HG02623 (cell line): ENCODE results near the gene CLIC4.
"Not testable (repeated sequence)": the region's sequence is repeated elsewhere in the genome, so short reads cannot be mapped to it uniquely, and the experiment has no call there.

Experiments
- ATAC-seq: cut with Tn5 transposase; IDR thresholded peaks from one replicate; pipeline ENCODE4 v1.9.1; 2021; ENCODE audit warnings: moderate library complexity; ENCODE audit not compliant: unreplicated experiment

Gene CLIC4

DNA sequence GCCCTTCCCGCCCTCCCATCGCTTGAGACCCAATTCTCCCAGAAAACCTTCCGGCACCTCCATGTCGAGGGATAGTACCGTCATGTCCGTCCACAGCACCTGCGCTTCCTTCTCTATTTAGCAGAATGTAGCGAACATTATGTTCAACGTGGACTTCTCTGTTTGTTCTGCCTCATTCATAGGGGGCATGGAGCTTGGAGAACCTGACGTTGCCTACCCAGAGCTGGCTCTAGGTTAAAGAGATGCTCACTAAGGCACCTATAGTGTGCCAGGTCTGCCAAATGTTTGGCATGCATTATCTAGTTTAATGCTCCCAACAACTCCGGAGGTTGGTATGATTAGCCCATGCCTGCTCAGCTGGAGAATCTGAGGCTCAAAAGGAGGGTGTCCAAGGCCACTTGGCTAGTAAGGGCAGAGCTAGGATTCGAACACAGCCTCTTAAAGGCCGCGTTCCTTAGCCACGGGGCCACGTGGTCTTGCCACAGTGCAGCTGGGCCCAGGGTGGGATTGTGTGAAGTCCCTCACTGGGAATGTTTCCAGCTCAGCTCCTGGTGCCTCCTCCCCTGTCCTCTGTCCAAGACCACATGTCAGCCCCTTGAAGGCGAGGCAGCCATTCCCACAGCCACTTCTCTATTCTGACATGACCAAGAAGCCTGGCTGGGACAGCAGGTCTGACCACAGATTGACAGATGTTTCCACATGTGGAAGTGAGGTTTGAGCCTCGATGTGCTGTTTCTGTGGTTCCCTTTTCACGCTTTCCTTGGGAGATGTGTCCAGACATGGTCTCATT is 127.0 kb downstream of the CLIC4 start:
- ATAC-seq, result no peak

DNA sequence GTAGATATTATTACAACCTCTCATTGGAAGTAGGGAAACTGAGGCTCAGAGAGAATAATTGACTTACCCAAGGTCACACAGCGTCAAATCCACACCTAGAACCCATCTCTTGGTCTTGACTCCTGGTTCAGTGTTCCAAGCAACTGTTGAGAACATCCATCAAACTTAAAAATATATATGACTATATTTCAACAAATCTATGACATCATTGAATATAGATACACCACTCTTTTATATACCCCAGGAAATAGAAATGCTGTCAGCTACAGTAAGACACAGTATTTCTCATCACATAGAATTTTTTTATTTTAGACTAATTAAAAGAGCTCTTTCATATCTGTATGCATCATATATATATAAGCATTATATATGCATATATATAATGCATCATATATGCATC is 127.9 kb downstream of the CLIC4 start:
- no peak for ATAC-seq

DNA sequence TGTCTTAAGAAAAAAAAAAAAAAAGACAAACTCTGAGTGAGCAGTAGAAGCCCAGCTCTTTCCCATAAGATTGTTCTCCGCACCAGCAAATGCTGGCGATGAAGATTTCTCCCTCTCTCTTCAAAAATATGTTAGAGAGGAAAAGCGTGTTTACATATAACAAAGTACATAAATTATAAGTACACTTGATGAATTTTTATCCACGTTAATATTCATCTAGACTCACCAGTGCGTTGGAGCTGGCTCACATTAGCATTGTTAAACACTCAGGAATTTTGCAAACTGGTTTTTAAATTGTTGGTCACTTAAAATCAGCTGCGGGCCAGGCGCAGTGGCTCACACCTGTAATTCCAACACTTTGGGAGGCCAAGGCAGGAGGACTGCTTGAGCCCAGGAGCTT is 128.8 kb downstream of the CLIC4 start:
- ATAC-seq, result no peak

DNA sequence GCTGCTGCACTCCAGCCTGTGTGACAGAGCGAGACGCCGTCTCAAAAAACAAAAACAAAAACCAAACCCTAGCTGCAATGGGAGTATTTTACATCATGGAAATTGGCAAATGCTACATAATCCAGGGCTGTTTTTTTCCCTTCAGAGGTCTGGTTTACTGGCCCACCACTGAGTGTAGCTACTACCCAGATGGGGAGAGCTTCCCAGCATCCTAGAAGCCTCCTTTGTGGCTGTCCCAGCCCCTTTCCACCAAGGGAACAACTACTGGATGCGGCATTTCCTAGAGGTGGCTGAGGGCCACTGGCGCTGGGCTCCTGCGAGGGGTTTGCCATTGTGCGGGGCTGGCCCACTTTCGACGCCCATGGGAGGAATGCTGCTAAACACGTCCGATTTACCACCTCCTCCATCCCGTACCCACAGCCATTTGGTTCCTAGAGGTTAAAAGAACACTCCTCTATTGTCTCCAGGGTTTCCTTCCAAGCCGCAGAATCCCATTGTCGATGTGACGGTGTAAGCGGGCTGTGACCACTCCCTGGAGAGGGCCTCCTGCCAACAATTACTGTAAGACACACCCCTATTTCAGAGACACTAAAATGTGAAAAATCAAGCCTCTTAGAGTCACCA is 129.5 kb downstream of the CLIC4 start:
- ATAC-seq, result no peak

DNA sequence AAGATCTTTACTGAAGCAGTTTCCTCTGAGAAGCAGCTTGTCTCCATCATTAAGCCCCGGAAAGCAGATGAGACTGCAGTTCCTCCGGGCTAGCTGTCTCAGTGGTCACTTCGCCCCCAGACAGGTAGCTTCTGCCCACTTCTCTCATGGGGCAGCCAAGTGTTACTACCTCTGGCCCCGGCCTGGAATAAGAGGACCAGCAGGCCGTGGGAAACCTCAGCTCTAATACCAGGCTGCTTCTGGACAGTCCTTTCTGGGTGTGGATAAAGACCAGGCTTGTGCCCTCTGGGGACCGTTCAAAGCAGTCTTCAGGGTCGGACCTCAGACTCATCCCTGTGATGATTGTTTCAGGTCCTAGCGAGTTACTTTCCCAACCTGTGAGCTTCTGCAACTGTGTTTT is 130.0 kb downstream of the CLIC4 start:
- ATAC-seq, result no peak

DNA sequence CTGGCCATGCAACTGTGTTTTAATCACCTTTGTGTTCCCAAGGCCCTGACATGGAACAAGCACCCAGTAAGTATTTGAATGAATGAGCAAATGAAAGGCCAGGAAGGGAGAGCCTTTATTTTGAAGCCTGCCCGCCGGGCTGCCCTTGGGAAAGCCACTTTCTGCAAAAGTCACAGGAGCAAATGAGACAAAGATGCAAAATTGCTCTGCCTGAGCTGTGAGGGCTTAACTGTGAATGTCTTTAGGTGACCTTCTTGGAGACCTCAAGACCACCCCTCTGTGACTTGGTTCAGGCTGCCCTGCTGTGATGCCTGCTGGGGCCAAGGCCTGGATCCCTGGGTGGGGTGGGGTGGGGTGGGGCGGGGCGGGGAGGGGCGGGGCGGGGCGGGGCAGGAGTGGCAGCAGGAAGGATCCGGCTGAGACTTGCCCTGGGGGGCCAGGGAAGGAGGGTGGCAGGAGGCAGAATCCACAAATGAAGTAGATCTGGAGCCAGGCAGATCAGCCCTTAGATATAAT is 130.8 kb downstream of the CLIC4 start:
- ATAC-seq, result no peak

DNA sequence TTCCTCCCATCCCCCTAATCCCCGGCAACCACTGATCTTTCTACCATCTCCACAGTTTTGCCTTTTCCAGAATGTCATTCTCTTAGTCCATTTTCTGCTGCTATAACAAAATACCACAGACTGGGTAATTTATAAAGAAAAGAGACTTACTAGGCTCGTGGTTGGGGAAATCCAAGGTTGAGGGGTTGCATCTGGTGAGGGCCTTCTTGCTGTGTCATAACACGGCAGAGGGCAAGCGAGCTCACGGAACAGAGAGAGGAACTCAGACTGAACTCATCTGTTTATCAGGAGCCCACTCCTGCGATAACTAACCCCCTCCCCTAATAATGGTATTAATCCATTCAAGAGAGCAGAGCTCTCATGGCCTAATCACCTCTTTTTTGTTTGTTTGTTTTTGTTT is 132.8 kb downstream of the CLIC4 start:
- ATAC-seq, result no peak

DNA sequence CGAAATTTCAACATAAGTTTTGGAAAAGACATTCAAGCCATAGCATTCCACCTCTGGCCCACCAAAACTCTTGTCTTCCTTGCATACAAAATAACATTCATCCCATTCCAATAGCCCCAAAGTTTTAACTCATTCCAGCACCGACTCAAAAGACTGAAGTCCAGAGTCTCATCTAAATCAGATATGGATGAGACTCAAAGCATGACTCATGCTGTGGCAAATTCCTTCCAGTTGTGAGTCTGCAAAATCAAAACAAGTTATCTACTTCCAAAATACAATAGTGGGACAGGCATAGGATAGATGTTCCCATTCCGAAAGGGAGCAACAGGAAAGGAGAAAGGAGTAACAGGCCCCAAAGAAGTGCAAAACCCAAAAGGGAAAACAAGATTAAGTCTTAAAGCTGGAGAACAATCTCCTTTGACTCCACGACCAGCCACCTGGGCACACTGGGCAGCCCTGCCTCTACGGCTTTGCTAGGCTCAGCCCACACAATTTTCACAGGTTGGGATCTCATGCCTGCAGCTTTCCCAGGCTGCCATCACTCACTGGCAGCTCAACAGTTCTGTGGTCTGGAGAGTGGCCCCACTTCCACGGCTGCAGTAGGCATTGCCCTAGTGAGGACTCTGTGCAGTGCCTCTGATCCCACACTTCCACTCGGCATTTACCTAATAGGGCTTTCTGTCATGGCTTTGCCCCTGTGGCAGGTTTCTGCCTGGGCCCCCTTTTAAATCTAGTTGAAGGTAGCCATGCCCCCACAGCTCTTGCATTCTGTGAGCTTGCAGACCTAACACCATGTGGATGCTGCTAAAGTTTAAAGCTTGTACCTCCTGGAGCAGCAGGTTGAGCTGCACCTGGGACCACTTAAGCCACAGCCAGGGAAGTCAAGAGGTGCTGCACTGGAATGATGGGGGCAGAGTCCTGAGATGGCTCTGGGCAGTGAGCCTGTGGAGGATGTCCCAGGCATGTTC is 133.8 kb downstream of the CLIC4 start:
- no peak for ATAC-seq

DNA sequence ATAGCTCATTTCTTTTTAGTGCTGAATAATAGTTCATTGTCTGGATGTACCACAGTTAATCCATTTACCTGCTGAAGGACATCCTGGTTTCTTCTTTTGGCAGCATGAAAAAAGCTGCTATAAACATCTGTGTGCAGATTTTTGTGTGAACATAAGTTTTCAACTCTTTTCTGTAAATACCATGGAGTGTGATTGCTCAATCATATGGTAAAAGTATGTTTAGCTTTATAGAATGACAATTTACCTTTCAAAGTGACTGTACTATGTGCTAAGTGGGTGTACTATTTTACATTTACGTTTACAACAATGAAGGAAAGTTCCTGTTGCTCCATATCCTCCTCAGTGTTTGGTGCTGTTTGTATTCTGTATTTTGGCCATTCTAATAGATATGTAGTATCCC is 135.8 kb downstream of the CLIC4 start:
- ATAC-seq, result no peak

DNA sequence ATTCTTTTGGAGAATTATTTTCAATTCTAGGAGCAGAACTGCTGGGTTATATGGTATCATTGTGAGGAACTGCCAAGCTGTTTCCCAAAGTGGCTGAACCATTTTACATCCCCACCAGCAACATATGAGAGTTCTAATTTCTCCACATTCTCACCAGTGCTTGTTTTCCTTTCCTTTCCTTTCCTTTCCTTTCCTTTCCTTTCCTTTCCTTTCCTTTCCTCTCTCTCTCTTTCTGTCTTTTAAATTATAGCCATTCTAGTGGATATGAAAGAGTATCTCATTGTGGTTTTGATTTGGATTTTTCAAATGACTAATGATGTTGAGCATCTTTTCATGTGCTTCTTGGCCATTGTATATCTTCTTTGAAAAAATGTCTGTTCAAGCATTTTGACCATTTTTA is 139.5 kb downstream of the CLIC4 start:
- ATAC-seq, result no peak

DNA sequence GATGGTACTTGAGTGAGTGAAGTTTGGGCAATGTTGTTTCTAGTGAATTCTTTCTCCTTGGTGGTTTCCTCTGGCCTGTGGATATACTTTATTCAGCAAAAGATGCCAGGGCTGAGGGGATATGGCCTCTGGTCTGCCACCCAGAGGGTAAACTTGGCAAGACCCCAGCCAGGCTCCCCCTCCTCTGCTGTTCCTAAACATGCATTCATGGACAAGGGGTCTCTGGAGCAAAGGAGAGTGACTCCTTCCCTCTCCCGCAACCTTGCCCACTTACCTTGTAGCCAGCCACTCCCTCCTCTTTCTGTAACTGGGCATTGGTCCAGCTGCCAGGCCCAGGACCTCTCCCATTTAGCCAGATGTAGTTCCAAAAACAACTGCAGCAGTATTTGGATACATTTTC is 141.0 kb downstream of the CLIC4 start:
- ATAC-seq, result no peak

DNA sequence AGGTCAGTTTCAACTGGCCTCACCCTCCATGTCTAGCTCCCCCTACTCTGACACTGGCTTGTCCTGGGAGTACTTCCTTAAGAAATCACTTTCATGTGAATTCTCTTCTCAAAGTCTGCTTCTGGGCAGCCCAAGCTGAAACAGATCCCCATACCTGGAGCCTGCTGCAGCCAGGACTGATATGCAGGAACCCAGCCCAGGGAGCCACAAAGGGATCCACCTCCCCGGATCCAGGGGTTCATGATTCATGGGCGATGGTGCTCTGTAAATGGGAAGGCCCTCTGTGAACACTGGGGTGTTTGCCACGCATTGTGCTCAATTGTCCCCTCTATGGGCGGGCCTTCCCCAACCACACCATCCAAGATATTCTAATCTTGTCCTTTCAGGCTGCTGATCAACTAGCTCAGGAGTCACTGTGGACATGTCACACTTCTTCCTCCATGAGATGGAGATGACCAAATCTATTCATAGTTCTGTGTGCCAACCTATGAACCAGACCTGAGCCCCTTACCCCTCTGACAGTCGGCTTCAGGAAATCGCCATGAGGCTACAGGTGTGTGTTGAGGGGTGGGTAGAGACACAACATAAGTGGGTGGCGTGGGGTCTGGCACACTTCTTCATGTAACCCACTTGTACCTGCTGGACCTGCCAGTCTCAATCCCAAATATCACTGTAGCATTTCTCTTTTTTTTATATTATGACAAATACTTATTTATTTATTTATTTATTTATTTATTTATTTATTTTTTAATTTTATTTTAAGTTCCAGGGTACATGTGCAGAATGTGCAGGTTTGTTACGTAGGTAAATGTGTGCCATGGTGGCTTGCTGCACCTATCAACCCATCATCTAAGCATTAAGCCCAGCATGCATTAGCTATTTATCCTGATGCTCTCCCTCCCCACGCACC is 143.1 kb downstream of the CLIC4 start:
- ATAC-seq, result no peak

DNA sequence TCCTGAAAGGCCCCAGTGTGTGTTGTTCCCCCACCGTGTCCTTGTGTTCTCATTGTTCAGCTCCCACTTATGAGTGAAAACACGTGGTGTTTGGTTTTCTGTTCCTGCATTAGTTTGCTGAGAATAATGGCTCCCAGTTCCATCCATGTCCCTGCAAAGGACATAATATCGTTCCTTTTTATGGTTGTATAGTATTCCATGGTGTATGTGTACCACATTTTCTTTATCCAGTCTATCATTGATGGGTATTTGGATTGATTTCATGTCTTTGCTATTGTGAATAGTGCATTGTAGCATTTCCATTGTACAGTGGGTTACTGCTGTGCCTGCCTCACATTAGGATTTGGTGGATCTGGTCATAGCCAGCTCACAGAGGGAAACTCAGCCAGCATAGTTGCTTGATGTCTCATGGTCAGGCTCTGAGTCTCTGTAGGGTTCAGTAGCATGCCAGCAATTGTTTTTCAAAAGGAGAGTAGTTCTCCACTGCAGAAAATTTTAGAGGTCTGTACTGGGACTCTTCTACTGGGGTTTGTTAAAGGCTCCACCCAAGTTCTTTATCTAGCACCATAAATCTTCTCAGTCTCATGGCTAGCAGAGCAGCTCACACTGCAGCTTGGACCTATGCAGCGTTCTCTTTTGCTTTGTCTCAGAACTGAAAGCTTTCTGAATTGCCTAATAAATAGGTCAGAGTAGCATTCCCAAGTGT is 143.9 kb downstream of the CLIC4 start:
- no peak for ATAC-seq

DNA sequence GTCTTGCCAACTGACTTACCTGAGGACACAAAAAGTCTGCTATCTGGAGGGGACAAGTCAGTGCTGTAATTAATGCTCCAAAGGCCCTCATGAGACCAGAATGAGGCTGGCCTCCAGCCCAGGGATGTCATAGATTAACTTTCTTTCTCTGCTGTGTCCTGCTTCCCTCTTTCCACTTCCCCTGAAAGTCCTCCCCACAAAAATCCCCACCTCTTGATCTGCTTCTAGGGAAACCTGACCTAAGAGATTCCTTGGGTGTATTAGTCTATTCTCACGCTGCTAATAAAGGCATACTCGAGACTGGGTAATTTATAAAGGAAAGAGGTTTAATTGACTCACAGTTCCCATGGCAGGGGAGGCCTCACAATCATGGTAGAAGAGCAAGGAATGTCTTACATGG is 145.6 kb downstream of the CLIC4 start:
- no peak for ATAC-seq

DNA sequence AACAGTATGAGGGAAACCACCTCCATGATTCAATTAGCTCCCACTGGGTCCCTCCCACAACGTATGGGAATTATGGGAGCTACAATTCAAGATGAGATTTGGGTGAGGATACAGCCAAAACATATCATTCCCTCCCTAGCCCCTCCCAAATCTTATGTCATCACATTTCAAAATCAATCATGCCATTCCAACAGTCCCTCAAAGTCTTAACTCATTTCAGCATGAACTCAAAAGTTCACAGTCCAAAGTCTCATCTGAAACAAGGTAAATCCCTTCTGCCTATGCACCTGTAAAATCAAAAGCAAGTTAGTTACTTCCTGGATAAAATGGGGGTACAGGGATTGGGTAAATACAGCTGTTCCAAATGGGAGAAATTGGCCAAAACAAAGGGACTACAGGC is 146.1 kb downstream of the CLIC4 start:
- not testable (repeated sequence) for ATAC-seq

DNA sequence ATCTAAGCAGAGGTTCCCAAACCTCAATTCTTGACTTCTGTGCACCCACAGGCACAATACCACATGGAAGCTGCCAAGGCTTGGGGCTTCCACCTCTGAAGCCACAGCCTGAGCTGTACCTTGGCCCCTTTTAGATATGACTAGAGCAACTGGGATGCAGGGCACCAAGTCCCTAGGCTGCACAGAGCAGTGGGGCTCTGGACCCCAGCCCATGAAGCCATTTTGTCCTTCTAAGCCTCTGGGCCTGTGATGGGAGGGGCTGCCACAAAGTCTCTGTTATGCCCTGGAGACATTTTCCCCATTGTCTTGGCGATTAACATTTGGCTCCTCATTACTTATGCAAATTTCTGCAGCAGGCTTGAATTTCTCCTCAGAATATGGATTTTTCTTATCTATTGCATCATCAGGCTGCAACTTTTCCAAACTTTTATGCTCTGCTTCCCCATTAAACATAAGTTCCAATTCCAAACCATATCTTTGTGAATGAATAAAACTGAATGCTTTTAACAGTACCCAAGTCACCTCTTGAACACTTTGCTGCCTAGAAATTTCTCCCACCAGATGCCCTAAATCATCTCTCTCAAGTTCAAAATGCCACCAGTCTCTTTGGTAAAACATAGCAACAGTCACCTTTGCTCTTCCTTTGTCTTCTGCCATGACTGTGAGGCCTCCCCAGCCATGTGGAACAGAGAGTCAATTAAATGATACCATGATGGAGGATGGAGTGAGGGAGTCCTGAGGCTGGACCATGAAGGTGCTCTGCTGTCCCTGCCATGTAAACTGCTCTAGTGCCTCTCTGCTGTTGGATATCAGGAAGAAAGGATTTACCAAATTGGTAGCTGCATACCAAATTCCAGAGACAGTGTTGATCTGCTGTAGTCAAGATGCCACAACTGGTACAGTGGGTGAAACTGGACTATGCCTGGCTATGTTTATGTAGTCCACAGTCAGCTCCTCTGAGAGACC is 147.2 kb downstream of the CLIC4 start:
- no peak for ATAC-seq

DNA sequence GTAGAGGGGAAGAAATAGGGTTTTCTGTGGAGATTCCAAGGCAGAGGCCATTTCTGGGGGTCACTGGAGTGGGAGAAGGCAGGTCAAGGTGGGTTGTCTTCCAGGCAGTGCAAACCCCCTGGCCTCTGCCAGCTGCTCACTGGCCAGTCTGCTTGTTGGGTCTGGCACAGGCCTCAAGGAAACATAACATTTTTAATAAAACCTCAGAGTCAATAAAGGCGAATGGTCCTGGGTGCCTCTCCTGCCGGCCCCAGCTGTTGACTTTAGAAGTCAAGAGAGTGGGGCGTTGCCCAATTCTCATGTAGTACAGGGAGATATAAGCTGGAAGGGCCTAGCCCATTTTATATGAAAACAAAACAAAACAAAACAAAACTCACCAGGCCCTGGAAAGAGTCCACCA is 148.2 kb downstream of the CLIC4 start:
- ATAC-seq, result no peak
